GM18517 (cell line): ENCODE measurements around the gene ATP5F1D.

Experiments
- ATAC-seq: cut with Tn5 transposase; IDR thresholded peaks from one replicate; pipeline ENCODE4 v1.9.1; 2021; ENCODE audit warnings: mild to moderate bottlenecking, moderate library complexity; ENCODE audit not compliant: unreplicated experiment

Gene ATP5F1D

DNA sequence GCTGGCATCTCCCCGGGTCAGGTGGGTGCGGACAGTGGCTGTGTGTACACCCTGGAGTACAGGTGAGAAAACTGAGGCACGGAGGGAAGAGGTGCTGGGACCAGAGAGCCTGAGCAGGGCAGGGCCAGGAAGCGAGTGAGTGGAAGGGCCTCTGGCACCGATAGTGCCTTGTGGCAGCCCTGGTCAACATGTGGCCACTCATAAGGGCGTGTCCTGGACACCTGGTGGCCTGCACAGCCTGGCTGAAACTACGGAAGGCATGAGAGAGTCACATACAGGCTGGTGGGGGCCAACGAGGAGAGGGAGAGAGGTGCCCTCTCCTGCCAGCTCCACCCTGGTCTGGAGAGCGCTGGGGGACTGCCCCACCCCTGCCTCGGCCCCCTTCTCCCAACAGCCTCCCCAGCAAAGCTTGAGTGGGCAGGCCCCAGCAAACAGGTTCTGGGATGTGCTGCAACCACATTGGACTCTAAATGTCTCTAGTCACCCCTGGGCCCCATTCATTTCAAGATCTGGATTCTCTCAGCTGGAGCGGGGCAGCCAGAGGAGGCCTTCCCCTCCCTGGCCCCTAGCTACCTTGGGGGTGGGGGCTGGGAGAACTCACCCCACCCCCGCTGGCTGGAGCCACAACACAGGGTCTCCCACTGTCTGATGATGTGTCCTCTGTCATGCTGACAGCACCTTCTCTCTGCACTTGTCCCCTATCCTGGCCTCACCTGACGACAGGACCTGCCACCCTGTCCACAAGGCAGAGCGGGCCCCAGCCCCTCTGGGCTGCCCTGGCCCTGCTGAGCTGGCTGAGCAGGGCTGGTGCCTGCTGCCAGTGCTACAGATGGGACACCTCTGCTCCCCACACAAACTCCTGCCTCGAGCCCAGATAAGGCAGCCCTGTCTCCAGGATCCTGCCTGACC is 9.6 kb upstream of the ATP5F1D start:
- no peak for ATAC-seq

DNA sequence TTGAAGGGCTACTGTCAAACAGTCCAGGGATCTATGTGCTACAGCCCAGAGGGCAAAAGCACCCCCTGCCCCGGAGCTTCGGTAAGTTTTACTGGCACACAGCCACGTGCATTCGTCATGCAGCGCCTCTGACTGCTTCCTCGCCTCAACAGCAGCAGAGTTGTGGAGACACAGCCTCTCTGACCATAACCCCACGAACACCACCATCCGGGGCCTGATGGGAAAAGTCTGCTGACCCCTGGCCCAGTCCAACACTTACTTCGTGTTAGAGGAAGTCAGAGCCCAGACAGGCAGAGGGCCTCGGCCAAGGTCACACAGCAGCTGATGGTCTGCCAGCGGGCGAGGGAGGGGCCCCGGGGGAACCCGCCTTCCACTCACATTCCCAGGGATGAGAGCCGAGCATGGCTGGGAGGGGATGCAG is 8.9 kb upstream of the ATP5F1D start:
- ATAC-seq = no peak

DNA sequence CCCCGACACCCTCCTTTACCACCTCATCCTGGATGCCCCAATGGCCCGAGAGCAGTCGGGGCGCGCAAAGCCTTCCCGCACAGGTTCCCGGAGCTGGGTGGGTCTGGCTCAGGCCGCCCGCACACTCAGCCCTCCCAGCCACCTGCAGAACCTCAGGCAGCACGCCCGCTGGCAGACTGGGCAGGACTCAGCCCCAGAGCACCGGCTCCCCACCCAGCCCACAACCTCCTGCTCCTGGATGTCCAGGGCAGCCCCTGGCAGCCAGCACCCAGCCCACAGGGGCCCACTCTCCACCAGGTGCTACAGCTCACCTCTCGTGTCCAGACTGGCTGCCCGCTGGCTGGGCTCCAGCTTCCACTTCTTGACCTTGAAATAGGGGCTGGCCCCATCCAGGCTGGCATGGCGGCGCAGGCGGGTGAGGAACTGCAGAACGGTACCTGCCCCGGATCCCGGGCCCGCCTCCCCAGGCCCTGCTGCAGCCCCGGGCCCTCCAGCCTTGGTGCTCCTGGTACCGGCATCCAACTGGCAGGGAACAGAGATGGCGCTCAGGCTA is 8.4 kb upstream of the ATP5F1D start:
- no peak for ATAC-seq

DNA sequence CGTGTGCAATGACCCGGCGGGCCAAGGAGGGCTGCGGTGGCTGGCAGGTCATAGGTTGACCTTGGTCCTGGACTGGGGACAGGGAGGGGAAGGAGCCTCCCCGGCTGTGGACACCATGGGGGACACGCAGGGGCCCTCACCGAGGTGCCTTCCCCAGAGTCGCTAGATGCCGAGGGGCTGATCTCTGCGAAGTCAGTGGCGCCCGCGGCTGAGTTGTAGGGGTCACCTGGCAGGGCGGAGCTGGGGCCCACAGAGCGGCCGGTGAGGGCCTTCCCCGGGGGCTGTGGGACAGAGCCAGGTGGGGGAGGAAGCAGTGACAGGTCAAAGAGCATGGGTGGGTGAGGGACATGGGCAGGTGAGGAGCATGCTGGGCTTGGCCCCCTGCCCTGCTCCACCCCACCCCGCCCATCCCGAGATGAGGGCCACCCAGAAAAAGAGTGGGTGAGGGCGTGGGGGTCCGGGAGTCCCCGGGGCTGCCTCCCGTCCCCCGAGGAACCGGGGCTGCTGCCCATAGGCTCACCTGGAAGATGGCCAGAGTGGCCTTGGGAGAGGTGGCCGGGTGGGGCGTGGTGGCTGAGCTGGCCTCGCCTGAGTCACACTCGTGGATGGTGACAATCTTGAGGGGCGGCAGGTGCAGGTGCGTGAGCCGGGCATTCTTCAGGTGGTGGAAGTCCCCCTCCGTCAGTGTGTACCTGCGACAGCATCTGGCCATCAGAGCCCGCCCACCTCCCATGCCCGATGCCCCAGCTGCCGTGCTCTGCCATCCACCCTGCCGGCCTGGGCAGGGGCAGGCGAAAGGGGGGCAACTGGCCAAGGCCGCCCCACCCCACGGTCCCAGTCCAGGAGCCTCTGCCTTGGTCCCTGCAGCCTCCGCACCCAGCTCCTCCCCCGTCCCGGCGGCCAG is 7.2 kb upstream of the ATP5F1D start:
- ATAC-seq = no peak

DNA sequence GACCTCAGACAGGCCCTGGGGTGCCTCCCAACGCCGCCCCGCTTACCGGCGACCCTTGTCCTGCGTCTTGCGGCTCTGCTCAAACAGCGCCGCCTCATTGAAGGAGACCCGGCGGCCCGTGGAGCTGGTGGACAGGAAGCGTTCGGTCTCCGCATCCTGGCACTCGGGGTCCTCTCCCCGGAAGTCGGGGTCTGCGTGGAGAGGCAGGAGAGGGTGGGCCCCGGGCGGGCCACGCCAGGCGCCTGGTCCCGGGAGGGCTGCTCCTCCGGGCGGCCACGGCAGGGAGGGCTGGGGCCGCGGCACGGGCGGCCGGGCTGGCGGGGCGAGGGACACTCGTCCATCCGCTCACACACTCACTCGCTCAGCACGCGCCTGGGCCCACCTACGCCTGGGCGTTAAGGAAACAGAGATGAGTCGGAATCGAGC is 6.6 kb upstream of the ATP5F1D start:
- ATAC-seq = no peak

DNA sequence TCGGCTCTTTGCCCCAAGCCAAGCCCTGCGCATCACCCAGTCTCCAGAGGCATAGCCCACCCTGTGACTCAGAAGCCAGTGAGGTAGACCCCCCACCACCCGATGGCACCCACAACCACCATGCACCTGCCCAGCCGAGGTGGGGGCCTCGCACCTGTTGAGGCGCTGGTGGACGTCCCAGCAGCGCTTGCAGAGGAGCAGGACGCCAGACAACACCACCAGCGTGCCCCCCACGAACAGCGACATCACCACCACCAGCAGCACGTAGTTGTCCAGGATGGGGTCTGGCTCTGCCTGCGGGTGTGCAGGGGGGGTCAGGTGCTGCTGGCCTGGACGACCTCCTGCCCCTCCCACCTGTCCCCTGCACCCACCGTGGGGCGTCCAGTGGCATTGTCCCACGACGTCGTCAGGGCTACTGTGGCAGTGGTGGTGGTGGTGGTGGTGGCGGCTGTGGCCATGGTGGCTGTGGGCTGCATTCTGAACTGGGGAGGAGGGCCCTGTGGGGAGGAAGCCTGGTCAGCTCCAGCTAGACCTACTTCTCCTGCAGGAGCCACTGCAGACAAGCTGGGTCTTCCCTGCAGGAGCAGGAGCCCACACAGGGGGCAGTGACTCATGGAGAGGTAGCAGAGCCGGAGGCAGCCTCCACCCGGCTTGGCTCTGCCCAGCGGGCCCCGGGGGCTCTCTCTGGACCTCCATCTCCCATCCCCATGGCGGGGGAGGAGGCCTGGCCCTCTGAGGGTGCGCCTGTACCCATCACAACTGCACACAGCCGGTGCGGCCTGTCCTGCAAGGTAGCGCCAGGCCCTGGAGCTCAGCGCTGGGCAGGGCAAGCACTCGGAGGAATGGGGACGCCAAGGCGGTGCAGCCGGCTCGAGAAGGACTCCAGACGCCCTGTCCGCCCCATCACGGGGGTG is 5.7 kb upstream of the ATP5F1D start:
- no peak for ATAC-seq

DNA sequence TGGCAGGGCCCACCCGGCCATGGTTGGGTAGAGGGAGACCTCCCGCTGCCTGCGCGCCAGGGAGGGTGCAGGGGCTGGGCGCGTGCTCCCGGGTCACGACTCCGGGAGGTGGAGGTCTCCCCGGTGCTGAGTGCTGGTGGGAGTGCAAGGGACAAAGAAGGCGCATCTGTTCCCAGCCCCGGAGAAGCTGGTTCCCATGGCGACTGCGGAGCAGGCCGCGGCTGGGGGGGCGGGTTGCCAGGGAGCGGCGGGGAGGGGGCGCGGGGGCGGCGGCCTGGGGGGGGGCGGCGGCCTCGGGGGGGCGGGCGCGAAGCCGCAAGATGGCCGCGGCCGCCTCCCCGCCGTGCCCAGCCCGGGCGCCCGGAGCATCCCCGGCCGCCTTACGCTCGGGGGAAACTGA is 5.0 kb upstream of the ATP5F1D start:
- ATAC-seq = no peak

DNA sequence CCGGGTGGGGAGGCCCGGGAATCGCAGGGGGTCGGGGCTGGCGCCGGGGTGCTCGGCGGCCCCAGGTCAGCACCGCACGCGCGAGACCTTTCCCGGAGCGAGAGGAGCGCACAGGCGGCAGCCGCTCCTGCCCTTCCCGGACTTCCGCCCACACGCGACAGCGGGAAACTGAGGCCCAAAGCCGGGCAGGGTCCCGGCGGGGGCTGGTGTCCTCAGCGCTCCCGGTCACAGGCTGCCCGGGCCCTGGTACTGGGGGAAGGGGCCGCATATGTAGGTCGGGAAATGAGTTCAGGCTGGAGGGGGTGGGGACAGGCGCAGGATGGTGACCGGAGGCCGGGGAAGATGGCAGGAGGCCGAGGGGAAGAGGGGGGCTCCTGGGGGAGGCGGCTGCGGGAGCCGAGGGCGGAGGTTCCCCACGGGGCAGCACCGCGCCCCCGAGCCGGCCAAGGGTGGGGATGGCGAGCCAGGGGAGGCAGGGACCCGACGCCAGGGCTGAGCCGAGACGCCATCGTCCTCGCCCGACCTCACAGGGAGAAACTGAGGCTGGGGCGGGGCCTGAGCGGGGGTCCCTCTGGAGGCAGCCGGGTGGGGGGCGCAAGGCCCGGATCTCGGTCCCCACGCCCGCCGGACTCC is 4.4 kb upstream of the ATP5F1D start:
- no peak for ATAC-seq

DNA sequence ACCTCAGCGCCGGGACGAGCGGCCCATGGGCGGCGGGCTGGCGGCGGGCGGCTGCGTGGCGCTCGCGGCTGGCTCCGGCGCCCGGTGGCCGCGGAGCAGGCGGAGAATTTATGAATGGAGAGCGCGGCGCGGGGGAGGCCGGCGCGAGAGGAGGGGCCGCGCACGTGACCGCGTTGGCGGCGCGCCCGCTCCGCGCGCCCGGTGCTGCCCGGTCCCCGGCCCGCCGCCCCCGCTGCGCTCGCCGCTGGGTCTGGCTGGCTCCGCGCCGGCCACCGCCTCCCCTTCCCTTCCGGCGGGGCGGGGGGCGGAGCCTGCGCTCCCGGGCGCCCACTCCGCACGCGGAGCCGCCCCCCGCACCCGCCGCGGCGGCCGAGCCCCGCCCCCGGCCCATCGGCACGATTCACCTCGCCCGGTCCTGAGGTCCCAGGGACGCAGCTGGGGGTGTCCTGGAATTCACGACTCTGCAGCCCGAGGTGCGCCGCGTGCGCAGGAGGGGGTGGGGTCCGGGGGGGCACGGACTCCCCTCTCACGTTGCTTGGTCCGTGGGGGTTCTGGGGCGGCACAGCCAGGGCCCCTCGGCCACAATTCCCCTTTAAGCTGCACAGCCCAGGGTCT is 3.7 kb upstream of the ATP5F1D start, which contains the start of gene CBARP:
Gene CBARP (minus strand): TSS at position 252 of the 615 bp plus-strand sequence. CDS start 1,905 bp downstream, outside the sequence.
- ATAC-seq = no peak

DNA sequence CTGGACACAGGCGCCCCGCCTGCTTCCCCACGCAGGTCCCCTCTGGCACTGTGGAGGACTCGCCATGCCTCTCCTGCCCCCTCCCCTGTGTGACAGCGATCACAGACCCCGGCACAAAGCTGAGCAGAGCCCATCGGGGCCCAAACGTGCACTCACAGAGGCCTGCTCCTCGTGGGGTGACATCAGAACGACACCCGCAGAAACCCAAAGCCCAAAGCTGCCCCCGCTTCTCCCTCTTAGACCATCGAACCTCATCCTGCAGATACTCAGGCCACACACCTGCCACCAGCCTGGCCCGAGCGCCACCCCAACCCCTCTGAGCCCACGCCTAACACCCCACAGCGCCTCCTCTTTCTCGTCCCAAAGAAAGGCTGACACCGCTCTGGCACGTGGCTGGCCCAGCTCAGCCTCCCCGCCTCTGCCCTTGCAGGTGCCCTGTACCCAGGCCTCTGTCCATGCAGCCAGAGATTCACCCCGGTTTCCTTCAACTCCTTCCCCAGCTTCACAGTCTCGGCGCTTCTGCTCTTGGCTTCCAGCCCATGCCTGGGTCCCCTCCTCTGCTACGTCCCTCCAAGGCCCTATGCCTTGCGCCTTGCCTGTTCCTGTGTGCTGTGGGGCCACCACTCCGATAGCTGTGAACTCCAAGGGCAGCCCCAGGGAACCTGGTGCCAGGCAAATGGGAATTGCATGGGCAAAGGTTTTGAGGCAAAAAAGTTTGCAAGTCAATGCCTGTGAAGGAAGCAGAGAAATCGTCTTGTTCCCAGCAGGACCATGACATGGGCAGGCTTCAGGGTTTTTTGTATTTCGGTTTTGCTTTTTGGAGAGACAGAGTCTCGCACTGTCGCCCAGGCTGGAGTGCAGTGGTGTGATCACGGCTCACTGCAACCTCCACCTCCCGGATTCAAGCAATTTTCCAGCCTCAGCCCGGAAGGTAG is 2.9 kb upstream of the ATP5F1D start:
- no peak for ATAC-seq

DNA sequence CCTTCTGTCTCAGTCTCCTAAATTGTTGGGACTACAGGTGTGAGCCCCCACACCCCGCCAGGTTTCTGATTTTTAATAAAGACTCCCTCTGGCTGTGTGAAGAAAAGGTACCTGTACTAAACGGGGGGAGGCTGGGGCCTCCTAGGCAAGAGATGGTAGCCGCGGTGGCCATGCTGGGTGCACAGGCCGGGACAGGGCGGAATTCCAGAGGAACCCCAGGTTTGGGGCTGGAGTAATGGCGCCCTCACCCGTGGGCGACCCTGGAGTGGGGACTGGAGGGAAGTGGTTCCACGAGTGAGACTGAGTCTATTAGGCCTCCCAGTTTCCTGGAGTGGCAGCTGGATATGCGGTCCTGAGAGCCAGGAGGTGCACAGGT is 2.1 kb upstream of the ATP5F1D start:
- no peak for ATAC-seq

DNA sequence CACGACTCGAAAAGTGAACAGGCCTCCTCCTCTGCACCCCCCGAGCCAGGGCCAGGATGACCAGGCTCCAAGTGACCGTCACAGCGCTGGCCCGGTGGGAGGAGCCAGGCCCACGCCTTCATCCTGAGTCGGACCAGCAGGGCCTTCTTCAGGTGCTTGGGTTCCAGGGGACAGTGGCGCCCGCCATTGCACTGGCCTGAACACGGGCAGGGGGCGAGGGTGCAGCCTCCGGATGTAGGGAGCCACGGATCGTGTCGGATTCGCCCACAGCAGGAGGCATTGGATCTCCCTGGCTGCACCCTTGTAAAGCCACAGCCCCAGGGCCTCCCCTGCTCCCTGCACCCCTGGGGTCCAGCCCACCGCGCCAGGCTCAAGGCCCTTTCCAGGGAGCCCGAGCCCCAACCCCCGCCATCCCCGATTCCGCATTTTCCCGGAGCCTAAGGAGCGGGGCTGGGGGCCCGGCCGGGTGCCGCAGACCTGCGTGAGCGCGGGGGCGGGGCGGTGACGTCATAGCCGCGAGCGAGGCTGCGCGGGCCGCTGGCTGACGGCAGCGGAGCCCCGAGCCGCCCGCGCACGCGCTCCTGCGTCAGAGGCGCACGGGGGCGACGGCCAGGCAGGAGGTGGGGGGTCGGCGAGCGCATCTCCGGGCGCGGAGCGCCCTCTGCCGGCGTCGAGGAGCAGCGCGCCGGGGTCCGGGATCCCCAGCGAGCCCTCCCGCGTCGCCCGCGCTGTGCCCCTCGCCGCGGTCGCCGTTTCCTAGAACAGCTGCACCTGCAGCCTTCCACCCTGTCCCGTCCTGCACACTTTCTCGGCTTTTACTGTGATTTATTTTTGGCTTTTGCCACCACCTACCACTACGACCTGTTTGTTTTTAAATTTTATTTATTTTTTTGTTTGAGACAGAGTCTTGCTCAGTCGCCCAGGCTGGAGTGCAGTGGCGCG is 1.5 kb upstream of the ATP5F1D start:
- no peak for ATAC-seq

DNA sequence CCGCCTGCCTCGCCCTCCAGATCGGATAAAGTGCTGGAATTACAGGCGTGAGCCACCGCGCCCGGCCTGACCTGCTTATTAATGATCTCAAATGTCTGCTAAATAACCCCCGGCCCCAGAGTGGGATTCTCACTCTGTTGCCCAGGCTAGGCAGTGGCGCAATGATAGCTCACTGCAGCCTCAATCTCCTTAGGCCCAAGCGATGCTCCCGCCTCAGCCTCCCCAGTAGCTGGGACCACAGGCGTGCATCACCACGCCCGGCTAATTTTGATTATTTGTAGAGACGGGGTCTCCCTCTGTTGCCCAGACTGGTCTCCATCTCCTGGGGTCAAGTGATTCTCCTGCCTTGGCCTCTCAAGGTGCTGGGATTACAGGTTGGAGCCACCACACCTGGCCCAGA is 626 bp upstream of the ATP5F1D start:
- no peak for ATAC-seq

DNA sequence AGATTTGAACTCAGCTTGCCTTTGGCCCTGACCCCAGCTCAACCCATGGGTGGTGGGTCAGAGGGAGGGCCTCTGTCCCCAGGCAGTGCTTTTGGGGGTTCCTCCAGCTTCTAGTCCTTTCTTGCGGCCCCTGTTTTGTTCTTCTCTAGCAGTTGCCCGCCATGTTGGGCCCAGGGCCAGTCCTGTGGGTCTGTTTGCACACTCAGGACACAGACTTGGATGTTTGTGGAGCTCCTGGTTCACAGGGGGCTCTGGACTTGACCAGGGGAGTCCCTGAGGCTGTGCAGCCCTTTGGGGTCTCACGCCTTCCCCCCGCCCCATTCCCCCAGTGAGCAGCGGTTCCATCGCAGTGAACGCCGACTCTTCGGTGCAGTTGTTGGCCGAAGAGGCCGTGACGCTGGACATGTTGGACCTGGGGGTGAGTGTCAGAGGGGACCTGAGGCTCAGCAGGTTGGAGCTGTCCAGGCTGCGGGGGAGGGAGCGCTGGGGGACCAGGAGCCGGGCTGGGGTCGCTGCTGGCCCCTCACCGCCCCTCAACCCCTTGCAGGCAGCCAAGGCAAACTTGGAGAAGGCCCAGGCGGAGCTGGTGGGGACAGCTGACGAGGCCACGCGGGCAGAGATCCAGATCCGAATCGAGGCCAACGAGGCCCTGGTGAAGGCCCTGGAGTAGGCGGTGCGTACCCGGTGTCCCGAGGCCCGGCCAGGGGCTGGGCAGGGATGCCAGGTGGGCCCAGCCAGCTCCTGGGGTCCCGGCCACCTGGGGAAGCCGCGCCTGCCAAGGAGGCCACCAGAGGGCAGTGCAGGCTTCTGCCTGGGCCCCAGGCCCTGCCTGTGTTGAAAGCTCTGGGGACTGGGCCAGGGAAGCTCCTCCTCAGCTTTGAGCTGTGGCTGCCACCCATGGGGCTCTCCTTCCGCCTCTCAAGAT is 2.5 kb downstream of the ATP5F1D start:
- ATAC-seq = no peak

DNA sequence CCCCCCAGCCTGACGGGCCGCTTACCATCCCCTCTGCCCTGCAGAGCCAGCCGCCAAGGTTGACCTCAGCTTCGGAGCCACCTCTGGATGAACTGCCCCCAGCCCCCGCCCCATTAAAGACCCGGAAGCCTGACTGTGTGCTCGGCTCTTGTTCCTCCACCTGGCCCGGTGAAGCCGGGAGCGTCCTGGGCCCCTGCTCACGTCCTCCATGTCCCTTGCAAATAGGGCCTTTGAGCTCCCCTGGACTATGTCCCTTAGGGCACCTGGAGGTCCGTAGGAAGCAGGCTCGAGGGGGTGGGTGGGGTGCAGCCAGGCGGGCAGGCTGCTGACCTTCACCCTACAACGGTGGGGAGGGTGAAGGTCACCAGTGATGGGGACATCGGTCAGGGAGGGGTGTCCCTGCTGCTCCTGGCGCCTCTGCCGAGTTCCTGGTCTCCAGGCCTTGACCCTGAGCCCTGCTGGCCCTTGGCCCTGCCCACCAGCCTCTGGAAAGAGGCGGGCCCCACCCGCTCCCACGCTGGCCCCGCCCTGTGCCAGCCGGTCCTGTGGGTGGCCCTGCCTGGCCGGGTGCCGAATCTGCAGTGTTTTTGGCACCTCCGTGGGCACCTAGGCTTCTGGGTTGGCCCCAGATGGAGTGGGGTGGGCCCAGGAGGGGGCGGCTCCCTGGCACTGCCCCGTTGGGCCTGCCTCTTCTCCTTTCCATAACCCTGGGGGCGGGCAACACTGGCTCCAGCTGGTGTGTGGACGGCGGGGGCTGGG is 3.3 kb downstream of the ATP5F1D start:
- ATAC-seq = no peak
